Tibial nerve (tissue), 4 donors: ENCODE results near the gene GZMB. TPM values are rescaled to one million over a fixed set of nuclear protein-coding genes. Genes with fewer than 3 reads are reported as not detected.

Source experiments
- DNase-seq, 2 donors: peaks; one replicate each; pipeline ENCODE4 v3.0.0-alpha.2; 2019; ENCODE audit warnings: low spot score in 2 of 2
- H3K27ac ChIP-seq, 4 donors: fragments of 200-600 bp; sonication (generic) in 3 of 4; one replicate each; pipeline ENCODE4 v1.5.1; 2017 to 2019; ENCODE audit warnings: mild to moderate bottlenecking in 1 of 4
- H3K27me3 ChIP-seq, 2 donors: fragments of 200-600 bp; sonication (generic) in 1 of 2; one replicate each; pipeline versions ENCODE4 v1.5.1 to v1.6.0; 2017 to 2019
- H3K36me3 ChIP-seq, 3 donors: fragments of 200-600 bp; sonication (generic); one replicate each; pipeline ENCODE4 v1.5.1; 2018 to 2019
- H3K4me1 ChIP-seq, 4 donors: fragments of 200-600 bp; sonication (generic) in 3 of 4; one replicate each; pipeline ENCODE4 v1.5.1; 2017 to 2019
- H3K4me3 ChIP-seq, 4 donors: fragments of 200-600 bp; sonication (generic) in 3 of 4; one replicate each; pipeline ENCODE4 v1.5.1; 2017 to 2019; ENCODE audit warnings: mild to moderate bottlenecking in 1 of 4, moderate library complexity in 1 of 4
- H3K9me3 ChIP-seq, 4 donors: fragments of 200-600 bp; sonication (generic) in 3 of 4; one replicate each; pipeline ENCODE4 v1.5.1; 2017 to 2019
- EP300 ChIP-seq, 2 donors: sonication (generic); formaldehyde crosslinking; IDR thresholded peaks; one replicate each; pipeline ENCODE4 v1.6.1; 2017; ENCODE audit warnings: antibody characterized with exemption in 2 of 2, mild to moderate bottlenecking in 1 of 2
- POLR2A ChIP-seq, 2 donors: fragments of 450-650 bp; IDR thresholded peaks; one replicate each; pipeline ENCODE4 v1.6.1; 2017; ENCODE audit warnings: antibody characterized with exemption in 2 of 2, mild to moderate bottlenecking in 2 of 2, moderate library complexity in 2 of 2
- WGBS, 2 donors: methylation state at CpG; one replicate each; pipeline ENCODE4 v1.1.5; 2018; 5-methylcytosine and 5-hydroxymethylcytosine counted together
- total RNA-seq, 4 donors: library from RNA; depleted of rRNA; stranded (reverse); fragments of >200 nt; gene quantifications; one replicate each; pipeline ENCODE4 v1.1.0, GENCODE V29; 2016
- TF ChIP-seq, protein P1 (sequence below), 5 experiments: fragments of 200-600 bp in 3 of 5; fragments of 450-650 bp in 2 of 5; sonication (generic) in 3 of 5; IDR thresholded peaks; one replicate each; pipeline ENCODE4 v1.5.1; 2016 to 2019; ENCODE audit warnings: antibody characterized with exemption in 5 of 5, mild to moderate bottlenecking in 3 of 5, moderate library complexity in 2 of 5

GZMB gene
- total RNA-seq, 4 donors from 2014 or later = 4.8 TPM; not detected in 3

- Histone ChIP-seq H3K27ac (no peak overlapping the region), H3K36me3 (no peaks in the 10 kb centered on the region), H3K27me3 (no peaks in the 10 kb centered on the region), H3K9me3 (no peaks in the 10 kb centered on the region), H3K4me1 (no peaks in the 10 kb centered on the region), H3K4me3 (no peak overlapping the region)
- TF ChIP-seq, protein P1, sequence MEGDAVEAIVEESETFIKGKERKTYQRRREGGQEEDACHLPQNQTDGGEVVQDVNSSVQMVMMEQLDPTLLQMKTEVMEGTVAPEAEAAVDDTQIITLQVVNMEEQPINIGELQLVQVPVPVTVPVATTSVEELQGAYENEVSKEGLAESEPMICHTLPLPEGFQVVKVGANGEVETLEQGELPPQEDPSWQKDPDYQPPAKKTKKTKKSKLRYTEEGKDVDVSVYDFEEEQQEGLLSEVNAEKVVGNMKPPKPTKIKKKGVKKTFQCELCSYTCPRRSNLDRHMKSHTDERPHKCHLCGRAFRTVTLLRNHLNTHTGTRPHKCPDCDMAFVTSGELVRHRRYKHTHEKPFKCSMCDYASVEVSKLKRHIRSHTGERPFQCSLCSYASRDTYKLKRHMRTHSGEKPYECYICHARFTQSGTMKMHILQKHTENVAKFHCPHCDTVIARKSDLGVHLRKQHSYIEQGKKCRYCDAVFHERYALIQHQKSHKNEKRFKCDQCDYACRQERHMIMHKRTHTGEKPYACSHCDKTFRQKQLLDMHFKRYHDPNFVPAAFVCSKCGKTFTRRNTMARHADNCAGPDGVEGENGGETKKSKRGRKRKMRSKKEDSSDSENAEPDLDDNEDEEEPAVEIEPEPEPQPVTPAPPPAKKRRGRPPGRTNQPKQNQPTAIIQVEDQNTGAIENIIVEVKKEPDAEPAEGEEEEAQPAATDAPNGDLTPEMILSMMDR (IDR thresholded peaks at IDR 0.05) = no peak
- TF ChIP-seq EP300 (IDR thresholded peaks at IDR 0.05) (no peak), POLR2A (IDR thresholded peaks at IDR 0.05) (no peak)
- DNase-seq = no peak
- 69 to 94% methylated on average over 3 of the region's 3 CpGs for WGBS, 2 donors
These were observed 5.9 kb upstream of the GZMB start for GRCh38 chr14:24639905-24640304.

GRCh38 chr14:24639270-24639669 lies 5.3 kb upstream of the GZMB start:
- no peak for TF ChIP-seq EP300 (IDR thresholded peaks at IDR 0.05)
- TF ChIP-seq, protein P1 (IDR thresholded peaks at IDR 0.05) = no peak
- TF ChIP-seq POLR2A (IDR thresholded peaks at IDR 0.05) = no peak
- DNase-seq = no peak
- no peak overlapping the region for H3K27ac ChIP-seq
- H3K9me3 ChIP-seq = no peaks in the 10 kb centered on the region
- no peaks in the 10 kb centered on the region for H3K36me3 ChIP-seq
- no peaks in the 10 kb centered on the region for H3K4me1 ChIP-seq
- H3K4me3 ChIP-seq = no peak overlapping the region
- WGBS, 2 donors = 72 to 79% methylated on average over 3 of the region's 3 CpGs
- H3K27me3 ChIP-seq = no peaks in the 10 kb centered on the region

DNA sequence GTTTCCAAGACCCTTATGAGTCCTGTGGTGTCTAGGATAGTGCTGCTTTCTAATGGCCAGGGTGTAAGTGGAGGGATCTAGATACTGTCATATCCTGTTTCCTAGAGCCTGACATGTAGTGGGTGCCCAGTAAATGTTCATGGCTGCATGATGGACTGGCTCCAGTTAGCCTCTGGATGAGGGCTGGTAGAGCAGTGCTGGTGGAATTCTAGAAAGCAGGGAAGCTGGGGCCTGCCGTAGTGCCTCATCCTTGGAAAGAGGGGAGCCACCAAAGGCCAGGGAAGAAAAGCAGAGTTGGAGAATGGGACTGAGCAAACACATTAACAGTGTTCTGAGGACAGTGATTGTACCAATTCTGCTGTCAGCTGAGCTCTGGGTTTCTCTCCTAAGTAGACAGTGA lies 637 bp downstream of the GZMB start:
- WGBS, 2 donors = 85 to 91% methylated on average over 1 of the region's 1 CpG
- Histone ChIP-seq H3K9me3 (peaks cover 0 to 4% (median 0%) of the 10 kb centered on the region in 4 donors), H3K27me3 (no peaks in the 10 kb centered on the region), H3K4me1 (no peaks in the 10 kb centered on the region), H3K27ac (no peak overlapping the region), H3K4me3 (no peak overlapping the region), H3K36me3 (no peaks in the 10 kb centered on the region)
- DNase-seq = no peak
- no peak for TF ChIP-seq POLR2A (IDR thresholded peaks at IDR 0.05)
- no peak for TF ChIP-seq EP300 (IDR thresholded peaks at IDR 0.05)
- TF ChIP-seq, protein P1 (IDR thresholded peaks at IDR 0.05) = no peak

DNA sequence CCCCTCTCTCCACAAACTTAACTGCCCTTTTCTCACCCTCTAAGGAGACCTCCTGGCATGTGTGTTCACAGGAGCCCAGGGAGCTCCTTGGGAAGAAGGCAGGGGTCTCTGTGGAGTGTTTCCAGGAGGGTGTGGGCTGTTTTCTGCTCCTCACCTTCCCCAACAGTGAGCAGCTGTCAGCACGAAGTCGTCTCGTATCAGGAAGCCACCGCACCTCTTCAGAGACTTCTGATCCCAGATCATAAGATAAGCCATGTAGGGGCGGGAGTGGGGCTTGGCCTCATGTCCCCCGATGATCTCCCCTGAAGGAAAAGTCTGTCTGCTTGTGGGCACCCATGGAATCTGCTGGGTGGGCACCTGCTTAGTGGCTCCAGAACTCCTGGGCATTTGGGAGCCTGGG lies 1.2 kb downstream of the GZMB start:
- TF ChIP-seq, protein P1 (IDR thresholded peaks at IDR 0.05) = no peak
- no peak for TF ChIP-seq EP300 (IDR thresholded peaks at IDR 0.05)
- no peak for TF ChIP-seq POLR2A (IDR thresholded peaks at IDR 0.05)
- WGBS, 2 donors = 71 to 76% methylated on average over 6 of the region's 6 CpGs
- no peaks in the 10 kb centered on the region for H3K27me3 ChIP-seq
- no peak overlapping the region for H3K27ac ChIP-seq
- H3K4me3 ChIP-seq = no peak overlapping the region
- no peak for DNase-seq
- no peaks in the 10 kb centered on the region for H3K4me1 ChIP-seq
- no peaks in the 10 kb centered on the region for H3K36me3 ChIP-seq
- peaks cover 0 to 4% (median 0%) of the 10 kb centered on the region in 4 donors for H3K9me3 ChIP-seq

GRCh38 chr14:24632336-24632735 lies 1.7 kb downstream of the GZMB start:
- TF ChIP-seq, protein P1 (IDR thresholded peaks at IDR 0.05) = no peak
- TF ChIP-seq EP300 (IDR thresholded peaks at IDR 0.05) = no peak
- no peak for TF ChIP-seq POLR2A (IDR thresholded peaks at IDR 0.05)
- no peaks in the 10 kb centered on the region for H3K27me3 ChIP-seq
- 67 to 69% methylated on average over 4 of the region's 4 CpGs for WGBS, 2 donors
- H3K4me3 ChIP-seq = no peak overlapping the region
- peaks cover 0 to 4% (median 0%) of the 10 kb centered on the region in 4 donors for H3K9me3 ChIP-seq
- no peaks in the 10 kb centered on the region for H3K36me3 ChIP-seq
- H3K27ac ChIP-seq = no peak overlapping the region
- no peaks in the 10 kb centered on the region for H3K4me1 ChIP-seq
- DNase-seq = no peak
